Measurements from ENCODE around the gene GPR183.

DNA sequence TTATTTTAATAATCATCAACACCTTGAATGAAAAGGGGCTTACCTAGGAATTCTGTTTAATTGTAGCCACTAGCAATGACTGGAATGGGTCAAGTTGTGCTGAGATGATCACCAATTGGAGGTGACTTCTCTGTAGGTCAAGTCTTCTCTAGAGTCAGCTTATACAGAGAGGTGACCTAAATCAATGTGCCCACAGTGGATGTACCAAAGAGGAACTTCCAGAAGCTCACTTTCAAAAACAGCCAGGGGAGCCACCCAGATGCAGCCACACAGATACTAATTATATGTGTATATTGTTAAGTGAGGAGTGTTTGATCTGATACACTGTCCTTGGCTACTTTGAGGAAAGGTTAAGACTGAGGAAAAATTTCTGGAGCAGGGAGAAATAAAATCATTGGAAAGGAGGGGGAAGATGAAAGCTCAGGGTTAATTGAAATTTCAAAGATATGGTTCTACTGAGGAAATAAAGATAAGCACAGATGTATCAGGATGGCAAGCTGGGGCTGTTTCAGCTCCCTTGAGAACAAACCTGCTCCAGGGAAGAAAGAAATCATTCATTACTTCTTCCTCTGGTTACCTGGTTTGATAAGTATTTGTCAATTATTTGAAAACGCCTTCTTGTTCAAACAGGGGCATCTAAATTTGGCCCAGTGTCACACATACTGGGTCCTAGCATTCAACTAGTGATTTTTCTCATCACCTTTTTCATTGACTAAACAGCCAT is 5.1 kb downstream of the GPR183 start:
- TF ChIP-seq, protein P1, sequence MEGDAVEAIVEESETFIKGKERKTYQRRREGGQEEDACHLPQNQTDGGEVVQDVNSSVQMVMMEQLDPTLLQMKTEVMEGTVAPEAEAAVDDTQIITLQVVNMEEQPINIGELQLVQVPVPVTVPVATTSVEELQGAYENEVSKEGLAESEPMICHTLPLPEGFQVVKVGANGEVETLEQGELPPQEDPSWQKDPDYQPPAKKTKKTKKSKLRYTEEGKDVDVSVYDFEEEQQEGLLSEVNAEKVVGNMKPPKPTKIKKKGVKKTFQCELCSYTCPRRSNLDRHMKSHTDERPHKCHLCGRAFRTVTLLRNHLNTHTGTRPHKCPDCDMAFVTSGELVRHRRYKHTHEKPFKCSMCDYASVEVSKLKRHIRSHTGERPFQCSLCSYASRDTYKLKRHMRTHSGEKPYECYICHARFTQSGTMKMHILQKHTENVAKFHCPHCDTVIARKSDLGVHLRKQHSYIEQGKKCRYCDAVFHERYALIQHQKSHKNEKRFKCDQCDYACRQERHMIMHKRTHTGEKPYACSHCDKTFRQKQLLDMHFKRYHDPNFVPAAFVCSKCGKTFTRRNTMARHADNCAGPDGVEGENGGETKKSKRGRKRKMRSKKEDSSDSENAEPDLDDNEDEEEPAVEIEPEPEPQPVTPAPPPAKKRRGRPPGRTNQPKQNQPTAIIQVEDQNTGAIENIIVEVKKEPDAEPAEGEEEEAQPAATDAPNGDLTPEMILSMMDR (IDR thresholded peaks at IDR 0.05): no peak
- no peak for TF ChIP-seq ZFX (IDR thresholded peaks at IDR 0.05; ENCODE audit: borderline replicate concordance)
